Ascending aorta (tissue), 2 donors: ENCODE data around the gene DPH5. TPM values are rescaled to one million over a fixed set of nuclear protein-coding genes. Genes with fewer than 3 reads are reported as not detected.

Experiments used
- DNase-seq, 2 donors: peaks; one replicate each; pipeline ENCODE4 v3.0.0-alpha.2; 2019; ENCODE audit warnings: low spot score in 2 of 2
- H3K27ac ChIP-seq, 2 donors: fragments of 200-600 bp; sonication (generic); one replicate each; pipeline ENCODE4 v1.5.1; 2016 to 2017; ENCODE audit warnings: mild to moderate bottlenecking in 1 of 2
- H3K27me3 ChIP-seq: fragments of 200-600 bp; sonication (generic); one replicate; pipeline ENCODE4 v1.5.1; 2017
- H3K36me3 ChIP-seq, 2 donors: fragments of 200-600 bp; sonication (generic); one replicate each; pipeline ENCODE4 v1.5.1; 2016
- H3K4me1 ChIP-seq, 2 donors: fragments of 200-600 bp; sonication (generic); one replicate each; pipeline ENCODE4 v1.5.1; 2016 to 2017; ENCODE audit warnings: mild to moderate bottlenecking in 1 of 2
- H3K4me3 ChIP-seq, 2 donors: fragments of 200-600 bp; sonication (generic); one replicate each; pipeline ENCODE4 v1.5.1; 2016 to 2017; ENCODE audit warnings: mild to moderate bottlenecking in 1 of 2
- H3K9me3 ChIP-seq, 2 donors: fragments of 200-600 bp; sonication (generic); one replicate each; pipeline ENCODE4 v1.5.1; 2016
- CTCF ChIP-seq, 3 experiments: fragments of 200-600 bp in 2 of 3; fragments of 450-650 bp in 1 of 3; sonication (generic) in 2 of 3; IDR thresholded peaks; one replicate each; pipeline ENCODE4 v1.5.1; 2016 to 2019; ENCODE audit warnings: antibody characterized with exemption in 3 of 3, mild to moderate bottlenecking in 1 of 3, moderate library complexity in 1 of 3
- intact Hi-C: fragments of 100-400 bp; cut with DNase I; formaldehyde crosslinking; loops from one replicate; pipeline ENCODE4 v1.15.1; 2023
- total RNA-seq: library from RNA; depleted of rRNA; stranded (reverse); fragments of >200 nt; gene quantifications from one replicate; pipeline ENCODE4 v1.1.0, GENCODE V29; 2016

DPH5 gene
- total RNA-seq, 1 donor from 2014 or later: 1.1 TPM

DNA sequence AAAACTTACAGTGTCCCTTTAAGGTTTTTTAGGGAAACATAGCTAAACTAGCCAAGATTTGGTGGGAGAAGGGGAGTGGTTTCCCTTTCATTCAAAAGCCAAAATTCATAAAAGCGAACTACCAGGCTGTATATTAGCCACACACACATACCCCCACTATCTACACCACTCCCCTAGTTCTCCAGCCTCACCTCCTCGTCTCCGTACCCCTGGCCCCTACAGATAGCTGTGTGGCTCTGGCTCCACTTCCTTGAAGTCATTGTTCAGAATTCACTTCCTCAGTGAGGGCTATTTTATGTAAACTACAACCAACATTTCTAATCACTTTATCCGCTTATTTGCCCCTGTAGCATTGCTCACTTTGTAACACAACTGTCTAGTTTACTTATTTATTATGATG is 5.3 kb upstream of the DPH5 start:
- DNase-seq: no peak
- H3K9me3 ChIP-seq: no peaks in the 10 kb centered on the region
- H3K4me3 ChIP-seq: no peak overlapping the region
- intact Hi-C loops: no loop called here
- peaks cover 0 to 4% of the 10 kb centered on the region in 2 donors for H3K4me1 ChIP-seq
- TF ChIP-seq CTCF (IDR thresholded peaks at IDR 0.05): no peak
- no peaks in the 10 kb centered on the region for H3K27me3 ChIP-seq
- H3K36me3 ChIP-seq: no peaks in the 10 kb centered on the region
- H3K27ac ChIP-seq: no peak overlapping the region

GRCh38 chr1:101029184-101029583 is 3.6 kb upstream of the DPH5 start:
- H3K36me3 ChIP-seq: no peaks in the 10 kb centered on the region
- no peak for TF ChIP-seq CTCF (IDR thresholded peaks at IDR 0.05)
- intact Hi-C loops: loop anchor here (5.0 to 10.0 kb wide), 2 partner anchors 108 to 984 kb away; no protein-coding TSS in a partner anchor
- H3K27ac ChIP-seq: no peak overlapping the region
- H3K4me1 ChIP-seq: peaks cover 0 to 11% of the 10 kb centered on the region in 2 donors
- no peaks in the 10 kb centered on the region for H3K9me3 ChIP-seq
- no peak overlapping the region for H3K4me3 ChIP-seq
- DNase-seq: no peak
- H3K27me3 ChIP-seq: no peaks in the 10 kb centered on the region

- Histone ChIP-seq H3K4me3 (no peak overlapping the region), H3K9me3 (no peaks in the 10 kb centered on the region), H3K27ac (no peak overlapping the region), H3K27me3 (no peaks in the 10 kb centered on the region), H3K4me1 (peaks cover 0 to 11% of the 10 kb centered on the region in 2 donors), H3K36me3 (no peaks in the 10 kb centered on the region)
- no peak for TF ChIP-seq CTCF (IDR thresholded peaks at IDR 0.05)
- no peak for DNase-seq
- intact Hi-C loops: loop anchor here (5.0 to 10.0 kb wide), 2 partner anchors 109 to 984 kb away; no protein-coding TSS in a partner anchor
Measured at GRCh38 chr1:101028466-101028865, 2.9 kb upstream of the DPH5 start.

DNA sequence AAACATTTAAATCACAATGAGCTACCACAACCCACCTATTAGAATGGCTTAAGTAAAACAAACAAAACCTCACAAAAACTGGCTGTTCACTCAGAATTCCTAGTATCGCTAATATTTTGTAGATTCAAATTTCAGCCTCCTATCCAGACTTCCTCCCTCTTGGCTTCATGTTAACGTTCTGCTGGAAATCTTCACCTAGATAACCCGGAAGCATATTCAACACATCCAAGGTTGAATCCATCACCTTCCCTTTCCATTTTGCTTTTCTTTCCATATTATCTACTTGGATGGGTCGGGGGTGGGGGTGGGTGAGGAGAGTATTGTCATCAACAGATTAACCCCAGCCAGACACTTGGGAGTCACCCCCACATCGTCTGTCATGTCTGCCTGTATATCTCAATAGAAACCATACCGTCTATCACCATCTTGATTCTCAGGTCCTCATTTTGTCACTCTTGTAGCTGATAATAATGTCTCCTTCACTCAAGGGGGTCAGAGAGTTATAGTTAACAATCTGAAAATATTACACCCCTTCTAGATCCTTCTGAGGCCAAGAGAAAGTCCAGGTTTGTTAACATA is 1.7 kb upstream of the DPH5 start:
- H3K4me3 ChIP-seq: no peak overlapping the region
- intact Hi-C loops: loop anchor here (5.0 to 10.0 kb wide), 2 partner anchors 110 to 982 kb away; no protein-coding TSS in a partner anchor
- no peaks in the 10 kb centered on the region for H3K36me3 ChIP-seq
- no peak for DNase-seq
- H3K27ac ChIP-seq: no peak overlapping the region
- H3K27me3 ChIP-seq: no peaks in the 10 kb centered on the region
- peaks cover 0 to 11% of the 10 kb centered on the region in 2 donors for H3K4me1 ChIP-seq
- no peak for TF ChIP-seq CTCF (IDR thresholded peaks at IDR 0.05)
- no peaks in the 10 kb centered on the region for H3K9me3 ChIP-seq

DNA sequence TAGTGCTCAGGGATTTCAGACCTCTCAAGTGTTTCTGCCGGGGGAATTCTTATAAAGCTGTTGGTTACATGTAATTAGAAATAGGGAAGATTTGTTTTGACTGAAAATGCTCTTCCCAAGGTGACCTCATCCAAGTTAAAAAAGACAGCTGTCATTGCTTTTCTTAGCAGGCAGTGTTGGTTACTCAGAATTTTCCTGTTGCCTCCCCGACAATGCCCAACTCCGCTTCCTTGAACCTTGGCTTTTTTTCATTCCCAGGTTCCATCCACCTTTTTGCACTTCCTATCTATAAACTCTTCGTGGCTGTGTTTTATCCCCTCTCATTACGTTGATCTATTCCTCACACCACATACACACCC is 825 bp upstream of the DPH5 start:
- Histone ChIP-seq H3K36me3 (no peaks in the 10 kb centered on the region), H3K27ac (peak overlapping the region in 1 of 2 donors; percentile 80), H3K27me3 (no peaks in the 10 kb centered on the region), H3K4me1 (peaks cover 0 to 11% of the 10 kb centered on the region in 2 donors), H3K4me3 (peak overlapping the region; percentile 76 to 82), H3K9me3 (no peaks in the 10 kb centered on the region)
- TF ChIP-seq CTCF (IDR thresholded peaks at IDR 0.05): no peak
- DNase-seq: no peak
- intact Hi-C loops: loop anchor here (5.0 to 10.0 kb wide), 2 partner anchors 111 to 982 kb away; no protein-coding TSS in a partner anchor
